ENCODE data around the gene BSPRY. TPM values are rescaled to one million over a fixed set of nuclear protein-coding genes. Genes with fewer than 3 reads are reported as not detected.

BSPRY gene
- total and polyA plus RNA-seq, 2 of the 13 experiments (the other 11 are each of a cell fraction or from before 2014, with no cell fraction given) = 0.09 to 0.26 TPM

DNA sequence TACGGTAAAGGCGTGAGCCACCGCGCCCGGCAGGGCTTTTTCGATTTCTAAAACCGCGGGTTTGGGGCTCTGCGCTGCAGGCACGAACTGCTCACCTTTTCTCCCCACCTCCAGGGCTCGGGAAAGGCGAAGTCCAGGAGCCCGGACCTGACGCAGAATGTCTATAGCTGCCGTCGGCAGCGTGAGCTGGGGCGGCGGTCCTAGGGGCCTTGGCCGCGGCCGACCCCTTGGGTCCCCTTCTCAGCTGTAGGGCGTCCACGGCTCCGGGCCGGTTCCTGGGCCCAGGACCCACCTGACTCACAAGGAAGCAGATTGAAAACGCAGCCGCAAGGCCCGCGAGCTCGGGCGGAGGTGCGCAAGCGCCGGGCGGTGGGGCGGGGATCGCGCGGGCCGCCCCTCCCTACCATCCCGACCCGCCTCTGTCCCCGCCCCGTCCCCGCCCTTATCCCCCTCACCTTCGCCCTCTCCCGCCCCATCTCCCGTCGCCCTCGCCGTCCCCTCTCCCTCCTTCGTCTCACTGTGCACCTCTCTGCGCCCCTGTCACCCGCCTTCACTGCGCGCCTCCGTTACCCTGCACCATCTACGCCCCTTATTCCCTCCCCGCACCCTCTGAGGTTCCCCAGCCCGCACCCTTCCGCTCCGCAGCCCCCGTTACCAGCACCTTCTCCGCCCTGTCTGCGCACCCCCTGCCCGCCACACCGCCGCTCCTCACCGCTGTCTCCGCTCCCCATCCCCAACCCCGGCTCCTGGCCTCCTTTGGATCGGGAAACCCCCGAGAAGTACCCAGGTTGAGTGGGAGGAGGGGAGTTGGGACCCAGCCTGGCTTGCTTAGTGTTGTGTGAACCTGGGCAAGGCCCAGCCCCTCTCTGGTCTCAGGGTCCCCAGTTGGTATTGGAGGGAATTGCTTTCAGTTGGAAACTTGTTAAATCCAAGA, 27.6 kb downstream of the BSPRY start, which contains the start of gene HDHD3 (continued):
- TF ChIP-seq ZNF530 (CRISPR knock-in tag; IDR thresholded peaks at IDR 0.05; ENCODE audit: low read depth) = no peak
- no peak for TF ChIP-seq ZNF468 (CRISPR knock-in tag; IDR thresholded peaks at IDR 0.05)
- TF ChIP-seq ZNF329 (CRISPR knock-in tag; IDR thresholded peaks at IDR 0.05; ENCODE audit: low read depth) = no peak
- TF ChIP-seq, protein P1, sequence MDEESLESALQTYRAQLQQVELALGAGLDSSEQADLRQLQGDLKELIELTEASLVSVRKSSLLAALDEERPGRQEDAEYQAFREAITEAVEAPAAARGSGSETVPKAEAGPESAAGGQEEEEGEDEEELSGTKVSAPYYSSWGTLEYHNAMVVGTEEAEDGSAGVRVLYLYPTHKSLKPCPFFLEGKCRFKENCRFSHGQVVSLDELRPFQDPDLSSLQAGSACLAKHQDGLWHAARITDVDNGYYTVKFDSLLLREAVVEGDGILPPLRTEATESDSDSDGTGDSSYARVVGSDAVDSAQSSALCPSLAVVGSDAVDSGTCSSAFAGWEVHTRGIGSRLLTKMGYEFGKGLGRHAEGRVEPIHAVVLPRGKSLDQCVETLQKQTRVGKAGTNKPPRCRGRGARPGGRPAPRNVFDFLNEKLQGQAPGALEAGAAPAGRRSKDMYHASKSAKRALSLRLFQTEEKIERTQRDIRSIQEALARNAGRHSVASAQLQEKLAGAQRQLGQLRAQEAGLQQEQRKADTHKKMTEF (CRISPR knock-in tag; IDR thresholded peaks at IDR 0.05) = peak; percentile 88
- no peak for TF ChIP-seq CAMTA2 (CRISPR knock-in tag; IDR thresholded peaks at IDR 0.05; ENCODE audit: borderline replicate concordance)
- TF ChIP-seq HNRNPH1 (optimal IDR thresholded peaks at IDR 0.05; ENCODE audit: low read depth, low read length) = no peak
- no peak; the same call in 1 of the 2 replicates for TF ChIP-seq ZNF766 (CRISPR knock-in tag; IDR thresholded peaks at IDR 0.05; ENCODE audit: borderline replicate concordance)
- no peak for TF ChIP-seq ZFP36L2 (CRISPR knock-in tag; IDR thresholded peaks at IDR 0.05)
- TF ChIP-seq ZBTB14 (CRISPR knock-in tag; IDR thresholded peaks at IDR 0.05) = no peak
- no peak for TF ChIP-seq MYPOP (CRISPR knock-in tag; IDR thresholded peaks at IDR 0.05)
- TF ChIP-seq ZNF619 (CRISPR knock-in tag; IDR thresholded peaks at IDR 0.05) = no peak
- TF ChIP-seq, protein P2, sequence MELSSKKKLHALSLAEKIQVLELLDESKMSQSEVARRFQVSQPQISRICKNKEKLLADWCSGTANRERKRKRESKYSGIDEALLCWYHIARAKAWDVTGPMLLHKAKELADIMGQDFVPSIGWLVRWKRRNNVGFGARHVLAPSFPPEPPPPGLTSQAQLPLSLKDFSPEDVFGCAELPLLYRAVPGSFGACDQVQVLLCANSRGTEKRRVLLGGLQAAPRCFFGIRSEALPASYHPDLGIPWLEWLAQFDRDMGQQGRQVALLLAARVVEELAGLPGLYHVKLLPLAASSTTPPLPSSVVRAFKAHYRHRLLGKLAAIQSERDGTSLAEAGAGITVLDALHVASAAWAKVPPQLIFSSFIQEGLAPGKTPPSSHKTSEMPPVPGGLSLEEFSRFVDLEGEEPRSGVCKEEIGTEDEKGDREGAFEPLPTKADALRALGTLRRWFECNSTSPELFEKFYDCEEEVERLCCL (CRISPR knock-in tag; IDR thresholded peaks at IDR 0.05; ENCODE audit: borderline replicate concordance) = peak; percentile 74; the same call in 1 of the 2 replicates
- peak; percentile 20; the same call in 1 of the 2 replicates for TF ChIP-seq HNF4A (CRISPR knock-in tag; IDR thresholded peaks at IDR 0.05)
- TF ChIP-seq ZBTB46 (CRISPR knock-in tag; IDR thresholded peaks at IDR 0.05; ENCODE audit: borderline replicate concordance) = no peak
- TF ChIP-seq ZNF263 (CRISPR knock-in tag; IDR thresholded peaks at IDR 0.05) = no peak
- TF ChIP-seq NR0B2 (CRISPR knock-in tag; IDR thresholded peaks at IDR 0.05) = peak; percentile 80
- TF ChIP-seq ZNF121 (CRISPR knock-in tag; IDR thresholded peaks at IDR 0.05) = no peak; the same call in 1 of the 2 replicates
- TF ChIP-seq ZKSCAN1 (IDR thresholded peaks at IDR 0.05; ENCODE audit: low read length) = no peak
- TF ChIP-seq ZNF562 (CRISPR knock-in tag; IDR thresholded peaks at IDR 0.05; ENCODE audit: borderline replicate concordance) = no peak
- no peak for TF ChIP-seq ZNF367 (CRISPR knock-in tag; IDR thresholded peaks at IDR 0.05; ENCODE audit: borderline replicate concordance)
- TF ChIP-seq GATA4 (IDR thresholded peaks at IDR 0.05; ENCODE audit: borderline replicate concordance, low read depth) = peak; percentile 27; the same call in 1 of the 2 replicates
